PFSK-1 (cell line): Measurements from ENCODE around the gene KIF5A.

Experiments used
- FOXP2 ChIP-seq: optimal IDR thresholded peaks from 2 replicates; pipeline ENCODE3; 2011; ENCODE audit warnings: borderline replicate concordance, control low read depth, inconsistent platforms; ENCODE audit not compliant: insufficient read depth; ENCODE audit errors: extremely low read length, extremely low read depth
- POLR2AphosphoS5 ChIP-seq: IDR thresholded peaks from 2 replicates; pipeline ENCODE4 v1.6.1; 2012; ENCODE audit warnings: low read depth, mild to moderate bottlenecking, control low read depth, low read length, moderate library complexity
- REST ChIP-seq, 2 experiments: IDR thresholded peaks; 2 replicates each; pipeline versions ENCODE4 v1.6.1 to v1.8.0; 2011 to 2012; ENCODE audit warnings: low read depth in 2 of 2, low read length in 2 of 2, control low read depth in 1 of 2, inconsistent platforms in 1 of 2, mild to moderate bottlenecking in 1 of 2, moderate library complexity in 1 of 2; ENCODE audit not compliant: insufficient read depth in 1 of 2
- SIN3A ChIP-seq: IDR thresholded peaks from 2 replicates; pipeline ENCODE4 v1.6.1; 2012; ENCODE audit warnings: mild to moderate bottlenecking, low read length, moderate library complexity, borderline replicate concordance; ENCODE audit not compliant: insufficient read depth
- TAF1 ChIP-seq: IDR thresholded peaks from 2 replicates; pipeline ENCODE4 v1.6.1; 2012; ENCODE audit warnings: low read length, control low read depth, borderline replicate concordance; ENCODE audit not compliant: insufficient read depth

Gene KIF5A

GRCh38 chr12:57612711-57613426 lies 63.0 kb downstream of the KIF5A start:
- no peak for TF ChIP-seq POLR2AphosphoS5
- TF ChIP-seq FOXP2, result no peak
- TF ChIP-seq SIN3A, result no peak
- TF ChIP-seq TAF1, result no peak
- TF ChIP-seq REST (IDR thresholded peaks at IDR 0.05; ENCODE audit: insufficient read depth in 1 of 2, low read depth in 2 of 2, low read length in 2 of 2), result no peak

GRCh38 chr12:57613427-57614109 lies 63.7 kb downstream of the KIF5A start:
- TF ChIP-seq FOXP2 (no peak), SIN3A (no peak), TAF1 (no peak), REST (IDR thresholded peaks at IDR 0.05; ENCODE audit: insufficient read depth in 1 of 2, low read depth in 2 of 2, low read length in 2 of 2) (no peak), POLR2AphosphoS5 (no peak)

- TF ChIP-seq FOXP2 (no peak), TAF1 (no peak), SIN3A (no peak), POLR2AphosphoS5 (no peak), REST (IDR thresholded peaks at IDR 0.05; ENCODE audit: insufficient read depth in 1 of 2, low read depth in 2 of 2, low read length in 2 of 2) (no peak)
Measured at GRCh38 chr12:57614178-57614947, 64.5 kb downstream of the KIF5A start.

- TF ChIP-seq TAF1 (no peak), FOXP2 (no peak), REST (IDR thresholded peaks at IDR 0.05; ENCODE audit: insufficient read depth in 1 of 2, low read depth in 2 of 2, low read length in 2 of 2) (no peak), POLR2AphosphoS5 (no peak), SIN3A (no peak)
Measured at GRCh38 chr12:57614948-57615500, 65.2 kb downstream of the KIF5A start.
